Measurements from ENCODE around the gene ABAT. TPM values are rescaled to one million over a fixed set of nuclear protein-coding genes. Genes with fewer than 3 reads are reported as not detected.

The ABAT gene
- total RNA-seq, 5 donors from 2014 or later (not counting 1 experiment from before 2014, with no cell fraction given), result 8.3 to 16.1 (median 11.7) TPM

DNA sequence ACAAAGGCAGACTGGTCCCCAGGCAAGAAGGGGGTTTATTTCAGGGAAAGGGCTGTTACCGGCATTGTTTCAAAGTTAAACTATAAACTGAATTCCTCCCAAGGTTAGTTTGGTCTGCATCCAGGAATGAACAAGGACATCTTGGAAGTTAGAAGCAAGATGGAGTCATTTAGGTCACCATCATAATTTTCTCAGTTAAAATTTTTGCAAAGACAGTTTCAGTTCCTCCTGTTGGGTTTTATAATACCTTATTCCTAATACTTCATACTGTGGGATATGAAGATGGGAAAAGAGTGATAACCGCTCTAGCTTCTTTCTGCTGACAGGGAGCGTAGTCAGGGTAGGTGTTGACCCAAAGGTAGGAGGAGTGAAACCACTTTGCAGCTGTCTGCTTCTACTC is 148.0 kb downstream of the ABAT start:
- H3K36me3 Mint-ChIP-seq, result peaks cover 24% of the 10 kb centered on the region
- no peaks in the 10 kb centered on the region for H3K27me3 Mint-ChIP-seq
- H3K4me3 Mint-ChIP-seq, result no peak overlapping the region
- ChIA-PET POLR2A (no interaction called here), CTCF (interaction anchor here in 1 of 2 donors (0.6 kb wide), 1 partner anchor 78 kb away, joined by 4 read pairs; no protein-coding TSS in a partner anchor)
- H3K36me3 ChIP-seq (ENCODE audit: control insufficient read depth in 2 of 2, extremely low read depth in 1 of 2, insufficient read depth in 1 of 2, low read length in 1 of 2), result peaks cover 5 to 25% of the 10 kb centered on the region in 2 donors
- H3K4me1 ChIP-seq (ENCODE audit: control insufficient read depth in 1 of 2, extremely low read depth in 1 of 2, insufficient read depth in 2 of 2, low read length in 2 of 2), result peaks cover 0 to 2% of the 10 kb centered on the region in 2 experiments
- H3K4me1 Mint-ChIP-seq, result peaks cover 8 to 11% (median 9%) of the 10 kb centered on the region in 3 donors
- ATAC-seq (replicated peaks in 1 of 4) (no peak), DNase-seq (no peak)
- no peaks in the 10 kb centered on the region for H3K9me3 ChIP-seq
- H3K27ac Mint-ChIP-seq, result no peak overlapping the region
- 80% methylated on average over 1 of the region's 3 CpGs for WGBS (ENCODE audit: insufficient coverage)
- H3K4me3 ChIP-seq (ENCODE audit: control insufficient read depth in 1 of 2, extremely low read depth in 1 of 2, low read length in 1 of 2), result no peak overlapping the region
- H3K9me3 Mint-ChIP-seq, result no peaks in the 10 kb centered on the region
- no peak overlapping the region for H3K27ac ChIP-seq (ENCODE audit: low read length)
- H3K27me3 ChIP-seq (replicated peaks in 1 of 2; ENCODE audit: control insufficient read depth in 2 of 2, extremely low read depth in 1 of 2, insufficient read depth in 2 of 2, low read length in 1 of 2), result no peaks in the 10 kb centered on the region

DNA sequence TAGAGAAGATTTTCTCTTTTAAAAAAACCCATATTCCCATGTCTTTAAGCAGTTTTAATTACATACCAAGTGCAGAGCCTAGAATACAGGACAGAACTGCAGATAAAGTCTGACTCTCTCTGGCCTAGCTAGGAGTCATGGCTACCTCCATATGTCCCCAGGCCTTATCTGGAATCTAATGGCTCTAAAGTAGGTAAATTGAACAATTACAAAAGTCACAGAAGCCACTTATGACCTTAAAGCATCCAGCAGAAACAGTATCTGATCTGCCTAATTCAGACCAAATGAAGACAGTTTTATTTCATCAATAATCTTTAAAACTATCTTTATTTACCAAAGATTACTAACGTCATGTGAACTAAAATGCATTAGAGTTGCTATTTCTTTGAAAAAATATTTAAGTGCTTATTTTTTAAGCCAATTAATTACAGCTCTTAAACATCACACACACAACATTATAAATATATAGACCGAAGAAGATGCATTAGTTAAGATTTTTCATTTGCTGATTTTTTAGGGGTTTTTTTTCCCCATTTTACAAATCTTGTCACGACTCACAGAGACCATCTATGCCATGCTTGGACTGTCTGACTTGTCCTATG is 152.0 kb downstream of the ABAT start:
- Mint-ChIP-seq H3K27me3 (no peaks in the 10 kb centered on the region), H3K9me3 (no peaks in the 10 kb centered on the region), H3K4me3 (no peak overlapping the region), H3K27ac (no peak overlapping the region), H3K4me1 (peaks cover 4 to 5% (median 5%) of the 10 kb centered on the region in 3 donors), H3K36me3 (peaks cover 26% of the 10 kb centered on the region)
- Histone ChIP-seq H3K27ac (ENCODE audit: low read length) (no peak overlapping the region), H3K36me3 (ENCODE audit: control insufficient read depth in 2 of 2, extremely low read depth in 1 of 2, insufficient read depth in 1 of 2, low read length in 1 of 2) (peaks cover 2 to 22% of the 10 kb centered on the region in 2 donors), H3K4me3 (ENCODE audit: control insufficient read depth in 1 of 2, extremely low read depth in 1 of 2, low read length in 1 of 2) (no peak overlapping the region), H3K9me3 (no peaks in the 10 kb centered on the region), H3K27me3 (replicated peaks in 1 of 2; ENCODE audit: control insufficient read depth in 2 of 2, extremely low read depth in 1 of 2, insufficient read depth in 2 of 2, low read length in 1 of 2) (no peaks in the 10 kb centered on the region), H3K4me1 (ENCODE audit: control insufficient read depth in 1 of 2, extremely low read depth in 1 of 2, insufficient read depth in 2 of 2, low read length in 2 of 2) (no peaks in the 10 kb centered on the region)
- ChIA-PET CTCF (interaction anchor here in 1 of 2 donors (0.7 kb wide), 1 partner anchor 182 kb away, joined by 3 read pairs; no protein-coding TSS in a partner anchor), POLR2A (no interaction called here)
- no peak for ATAC-seq (replicated peaks in 1 of 4)
- no peak for DNase-seq
- no CpG with 5 or more reads among the region's 3 CpGs for WGBS (ENCODE audit: insufficient coverage)

DNA sequence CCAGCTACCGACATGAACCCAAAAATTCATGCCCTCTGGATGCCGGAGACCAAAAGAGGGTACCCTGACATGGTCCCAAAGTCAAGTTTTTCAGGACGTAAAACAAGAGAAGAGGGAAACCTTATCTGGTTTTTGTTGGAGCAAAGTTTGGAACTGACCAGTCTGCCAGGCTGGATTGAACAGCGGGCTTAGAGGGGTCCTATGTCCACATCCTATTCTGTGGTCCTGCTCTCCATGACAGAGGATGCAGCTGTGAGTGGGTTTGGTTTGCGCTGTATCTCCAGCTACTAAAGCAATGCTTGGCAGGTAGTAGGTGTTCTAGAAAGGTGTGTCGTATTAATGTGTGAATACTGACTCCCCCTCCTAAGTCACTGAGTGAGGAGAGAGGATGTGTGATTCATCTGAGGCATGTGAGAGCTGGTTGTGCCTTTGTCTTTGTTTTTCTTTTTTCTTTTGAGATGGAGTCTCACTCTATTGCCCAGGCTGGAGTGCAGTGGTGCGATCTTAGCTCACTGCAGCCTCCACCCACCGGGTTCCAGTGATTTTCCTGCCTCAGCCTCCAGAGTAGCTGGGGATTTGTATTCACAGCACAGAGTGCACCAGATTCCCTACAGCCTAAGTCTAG is 154.2 kb downstream of the ABAT start:
- peaks cover 19% of the 10 kb centered on the region for H3K36me3 Mint-ChIP-seq
- 96% methylated on average over 6 of the region's 8 CpGs for WGBS (ENCODE audit: insufficient coverage)
- peaks cover 11 to 22% of the 10 kb centered on the region in 2 donors for H3K36me3 ChIP-seq (ENCODE audit: control insufficient read depth in 2 of 2, extremely low read depth in 1 of 2, insufficient read depth in 1 of 2, low read length in 1 of 2)

DNA sequence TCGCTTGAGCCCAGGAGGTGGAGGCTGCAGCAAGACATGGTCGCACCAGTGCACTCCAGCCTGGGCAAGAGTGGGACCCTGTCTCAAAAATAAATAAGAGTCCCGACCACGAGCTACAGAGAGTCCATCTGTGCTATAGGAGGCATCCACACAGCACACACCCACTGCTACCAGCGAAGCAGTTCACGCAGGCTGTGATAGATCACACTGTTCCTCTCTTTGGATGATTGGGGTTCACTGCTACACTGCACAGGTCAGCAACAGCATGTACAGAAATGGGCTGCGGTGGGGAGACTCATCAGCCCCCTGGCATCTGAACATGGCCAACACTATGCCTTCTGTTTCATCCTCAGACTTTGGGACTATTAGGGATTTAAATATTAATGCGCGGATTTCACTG is 157.0 kb downstream of the ABAT start:
- H3K9me3 ChIP-seq, result no peaks in the 10 kb centered on the region
- Mint-ChIP-seq H3K27me3 (no peaks in the 10 kb centered on the region), H3K4me1 (peaks cover 18 to 23% (median 19%) of the 10 kb centered on the region in 3 donors), H3K9me3 (no peaks in the 10 kb centered on the region), H3K4me3 (no peak overlapping the region), H3K27ac (no peak overlapping the region), H3K36me3 (peaks cover 19% of the 10 kb centered on the region)
- DNase-seq, result no peak
- H3K27ac ChIP-seq (ENCODE audit: low read length), result no peak overlapping the region
- no peaks in the 10 kb centered on the region for H3K27me3 ChIP-seq (replicated peaks in 1 of 2; ENCODE audit: control insufficient read depth in 2 of 2, extremely low read depth in 1 of 2, insufficient read depth in 2 of 2, low read length in 1 of 2)
- H3K4me3 ChIP-seq (ENCODE audit: control insufficient read depth in 1 of 2, extremely low read depth in 1 of 2, low read length in 1 of 2), result no peak overlapping the region
- ATAC-seq (replicated peaks in 1 of 4), result no peak
- peaks cover 11 to 22% of the 10 kb centered on the region in 2 donors for H3K36me3 ChIP-seq (ENCODE audit: control insufficient read depth in 2 of 2, extremely low read depth in 1 of 2, insufficient read depth in 1 of 2, low read length in 1 of 2)
- POLR2A ChIA-PET, result no interaction called here
- H3K4me1 ChIP-seq (ENCODE audit: control insufficient read depth in 1 of 2, extremely low read depth in 1 of 2, insufficient read depth in 2 of 2, low read length in 2 of 2), result peaks cover 0 to 13% of the 10 kb centered on the region in 2 experiments
- CTCF ChIA-PET, result interaction anchor here in 1 of 2 donors (0.6 kb wide), 1 partner anchor 64 kb away, joined by 5 read pairs; no protein-coding TSS in a partner anchor
- 98% methylated on average over 6 of the region's 9 CpGs for WGBS (ENCODE audit: insufficient coverage)

More for the DNA sequence above, 154.2 kb downstream of the ABAT start:
- Mint-ChIP-seq H3K27ac (no peak overlapping the region), H3K4me3 (no peak overlapping the region), H3K27me3 (no peaks in the 10 kb centered on the region), H3K4me1 (peaks cover 12 to 20% (median 15%) of the 10 kb centered on the region in 3 donors), H3K9me3 (no peaks in the 10 kb centered on the region)
- no peak overlapping the region for H3K4me3 ChIP-seq (ENCODE audit: control insufficient read depth in 1 of 2, extremely low read depth in 1 of 2, low read length in 1 of 2)
- no peak overlapping the region for H3K27ac ChIP-seq (ENCODE audit: low read length)
- ChIA-PET POLR2A (no interaction called here), CTCF (no interaction called here)
- H3K27me3 ChIP-seq (replicated peaks in 1 of 2; ENCODE audit: control insufficient read depth in 2 of 2, extremely low read depth in 1 of 2, insufficient read depth in 2 of 2, low read length in 1 of 2), result no peaks in the 10 kb centered on the region
- no peak for DNase-seq
- no peaks in the 10 kb centered on the region for H3K9me3 ChIP-seq
- H3K4me1 ChIP-seq (ENCODE audit: control insufficient read depth in 1 of 2, extremely low read depth in 1 of 2, insufficient read depth in 2 of 2, low read length in 2 of 2), result peaks cover 0 to 13% of the 10 kb centered on the region in 2 experiments
- no peak for ATAC-seq (replicated peaks in 1 of 4)

DNA sequence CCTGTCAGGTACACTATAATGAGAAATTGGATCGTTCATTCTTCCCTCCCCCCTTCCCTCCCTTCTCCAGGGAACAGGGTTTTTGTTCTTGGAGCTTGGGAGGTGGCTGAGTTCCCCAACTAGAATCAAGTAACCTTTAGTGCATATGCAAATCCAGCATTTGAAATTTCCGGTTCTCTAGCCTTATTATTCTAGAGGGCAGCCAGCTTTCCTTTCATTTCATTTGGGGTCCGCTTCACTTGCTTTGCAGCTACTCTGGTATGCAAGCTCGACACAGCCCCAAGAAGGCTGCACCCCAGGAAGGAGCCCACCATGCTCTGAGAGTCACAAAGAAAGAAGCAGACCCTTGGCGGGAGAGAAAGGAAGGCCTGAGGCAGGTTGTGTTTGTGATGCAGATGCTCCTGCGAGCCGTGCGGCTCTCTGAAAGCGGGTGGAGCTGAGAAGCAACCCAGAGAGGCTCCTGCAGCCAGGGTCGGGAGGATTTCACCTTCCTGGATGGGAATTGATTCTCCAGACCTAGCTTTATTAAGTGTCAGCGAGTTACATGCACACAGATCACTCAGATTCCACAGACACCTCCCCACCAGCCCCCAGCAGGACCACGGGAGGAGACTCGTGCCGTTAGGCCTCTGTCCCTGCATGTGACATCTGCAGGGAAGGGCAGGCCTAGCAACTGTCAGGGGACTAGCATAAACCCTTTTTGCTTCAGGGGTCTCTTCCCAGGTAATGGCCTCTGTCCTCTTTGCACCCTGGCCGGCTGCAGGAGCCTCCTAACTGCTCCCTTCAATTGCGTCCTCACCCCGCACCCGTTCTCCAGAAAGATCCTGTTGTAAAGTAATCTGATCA is 157.7 kb downstream of the ABAT start:
- peaks cover 18 to 23% (median 19%) of the 10 kb centered on the region in 3 donors for H3K4me1 Mint-ChIP-seq
- ChIA-PET CTCF (interaction anchor here in 1 of 2 donors (0.5 kb wide), 1 partner anchor 177 kb away, joined by 4 read pairs; no protein-coding TSS in a partner anchor), POLR2A (no interaction called here)
- Histone ChIP-seq H3K4me3 (ENCODE audit: control insufficient read depth in 1 of 2, extremely low read depth in 1 of 2, low read length in 1 of 2) (no peak overlapping the region), H3K27me3 (replicated peaks in 1 of 2; ENCODE audit: control insufficient read depth in 2 of 2, extremely low read depth in 1 of 2, insufficient read depth in 2 of 2, low read length in 1 of 2) (no peaks in the 10 kb centered on the region), H3K9me3 (no peaks in the 10 kb centered on the region), H3K36me3 (ENCODE audit: control insufficient read depth in 2 of 2, extremely low read depth in 1 of 2, insufficient read depth in 1 of 2, low read length in 1 of 2) (peaks cover 11 to 22% of the 10 kb centered on the region in 2 donors), H3K27ac (ENCODE audit: low read length) (no peak overlapping the region), H3K4me1 (ENCODE audit: control insufficient read depth in 1 of 2, extremely low read depth in 1 of 2, insufficient read depth in 2 of 2, low read length in 2 of 2) (peaks cover 0 to 13% of the 10 kb centered on the region in 2 experiments)
- H3K27ac Mint-ChIP-seq, result no peak overlapping the region
- ATAC-seq (replicated peaks in 1 of 4), result no peak
- H3K9me3 Mint-ChIP-seq, result no peaks in the 10 kb centered on the region
- peaks cover 19% of the 10 kb centered on the region for H3K36me3 Mint-ChIP-seq
- H3K27me3 Mint-ChIP-seq, result no peaks in the 10 kb centered on the region
- no peak overlapping the region for H3K4me3 Mint-ChIP-seq
- 94% methylated on average over 16 of the region's 18 CpGs for WGBS (ENCODE audit: insufficient coverage)
- no peak for DNase-seq

DNA sequence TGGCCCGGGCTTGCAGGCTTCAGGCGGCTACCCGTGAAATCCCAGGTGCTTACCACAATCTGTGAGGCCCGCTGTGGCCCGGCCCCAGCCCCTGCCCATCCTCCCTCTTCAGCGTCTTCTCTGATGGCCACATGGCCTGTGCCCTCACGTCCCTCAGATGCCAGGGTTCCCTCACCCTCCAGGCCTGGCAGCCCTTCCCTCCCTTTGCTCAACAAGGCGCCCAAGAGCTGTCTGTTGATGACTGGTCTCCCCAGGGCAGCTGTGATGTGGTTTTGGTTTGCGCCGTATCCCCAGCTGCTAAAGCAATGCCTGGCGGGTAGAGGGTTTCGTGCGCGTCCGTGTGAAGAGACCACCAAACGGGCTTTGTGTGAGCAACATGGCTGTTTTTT is 158.3 kb downstream of the ABAT start:
- Histone ChIP-seq H3K4me1 (ENCODE audit: control insufficient read depth in 1 of 2, extremely low read depth in 1 of 2, insufficient read depth in 2 of 2, low read length in 2 of 2) (peaks cover 0 to 13% of the 10 kb centered on the region in 2 experiments), H3K27ac (ENCODE audit: low read length) (no peak overlapping the region), H3K9me3 (no peaks in the 10 kb centered on the region), H3K27me3 (replicated peaks in 1 of 2; ENCODE audit: control insufficient read depth in 2 of 2, extremely low read depth in 1 of 2, insufficient read depth in 2 of 2, low read length in 1 of 2) (no peaks in the 10 kb centered on the region), H3K4me3 (ENCODE audit: control insufficient read depth in 1 of 2, extremely low read depth in 1 of 2, low read length in 1 of 2) (no peak overlapping the region), H3K36me3 (ENCODE audit: control insufficient read depth in 2 of 2, extremely low read depth in 1 of 2, insufficient read depth in 1 of 2, low read length in 1 of 2) (peaks cover 11 to 22% of the 10 kb centered on the region in 2 donors)
- POLR2A ChIA-PET, result no interaction called here
- H3K9me3 Mint-ChIP-seq, result no peaks in the 10 kb centered on the region
- no peaks in the 10 kb centered on the region for H3K27me3 Mint-ChIP-seq
- H3K36me3 Mint-ChIP-seq, result peaks cover 19% of the 10 kb centered on the region
- ATAC-seq (replicated peaks in 1 of 4) (no peak), DNase-seq (peak in 2 of 35 experiments; percentile 5 to 21)
- CTCF ChIA-PET, result interaction anchor here in 1 of 2 donors (0.5 kb wide), 1 partner anchor 177 kb away, joined by 4 read pairs; no protein-coding TSS in a partner anchor
- peaks cover 18 to 23% (median 19%) of the 10 kb centered on the region in 3 donors for H3K4me1 Mint-ChIP-seq
- 81% methylated on average over 11 of the region's 16 CpGs for WGBS (ENCODE audit: insufficient coverage)
- peak overlapping the region in 1 of 2 donors; percentile 8 for H3K27ac Mint-ChIP-seq
- H3K4me3 Mint-ChIP-seq, result no peak overlapping the region

Measured in T-cell (primary cell).